Coronary artery (tissue), 2 donors: ENCODE results near the gene ZC3HAV1.

ENCODE experiments used
- DNase-seq: peaks from one replicate; pipeline ENCODE4 v3.0.0-alpha.2; 2017; ENCODE audit warnings: low spot score
- H3K27ac ChIP-seq, 2 donors: fragments of 200-600 bp; sonication (generic); one replicate each; pipeline ENCODE4 v1.5.1; 2016 to 2019
- H3K4me3 ChIP-seq: fragments of 200-600 bp; sonication (generic); 2 replicates; pipeline ENCODE4 v1.5.1; 2016; ENCODE audit warnings: mild to moderate bottlenecking, moderate library complexity
- TF ChIP-seq, protein P1 (sequence below): fragments of 200-600 bp; sonication (generic); IDR thresholded peaks from one replicate; pipeline ENCODE4 v1.5.1; 2019; ENCODE audit warnings: antibody characterized with exemption

Gene ZC3HAV1

DNA sequence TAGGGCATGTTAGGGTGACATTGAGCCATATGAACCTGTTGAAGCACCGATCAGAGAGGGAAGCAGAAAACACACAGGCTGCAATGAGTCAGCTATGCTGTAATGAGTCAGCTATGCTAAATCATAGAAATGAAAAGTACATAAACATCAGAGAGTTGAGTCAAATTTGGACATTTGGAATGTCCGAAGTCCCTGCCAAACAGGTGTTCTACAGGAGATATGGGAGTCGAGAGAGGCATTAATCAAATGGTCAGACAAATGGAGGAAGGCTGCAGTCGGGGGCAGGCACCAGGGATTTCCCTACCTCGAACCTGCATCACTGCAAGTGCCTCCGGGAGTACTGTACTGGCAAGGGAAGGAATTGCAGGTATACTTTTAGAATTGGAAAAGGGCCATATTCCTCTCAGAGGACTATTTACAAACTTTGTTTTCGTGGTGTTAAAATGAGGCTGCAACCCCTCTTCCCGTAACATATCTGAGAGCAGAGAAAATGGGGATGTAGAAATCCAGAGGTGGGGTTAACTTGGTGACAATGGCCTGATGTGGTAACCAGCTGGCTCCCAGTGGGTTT, 8.8 kb upstream of the ZC3HAV1 start:
- H3K4me3 ChIP-seq = no peak overlapping the region
- H3K27ac ChIP-seq = no peak overlapping the region
- TF ChIP-seq, protein P1, sequence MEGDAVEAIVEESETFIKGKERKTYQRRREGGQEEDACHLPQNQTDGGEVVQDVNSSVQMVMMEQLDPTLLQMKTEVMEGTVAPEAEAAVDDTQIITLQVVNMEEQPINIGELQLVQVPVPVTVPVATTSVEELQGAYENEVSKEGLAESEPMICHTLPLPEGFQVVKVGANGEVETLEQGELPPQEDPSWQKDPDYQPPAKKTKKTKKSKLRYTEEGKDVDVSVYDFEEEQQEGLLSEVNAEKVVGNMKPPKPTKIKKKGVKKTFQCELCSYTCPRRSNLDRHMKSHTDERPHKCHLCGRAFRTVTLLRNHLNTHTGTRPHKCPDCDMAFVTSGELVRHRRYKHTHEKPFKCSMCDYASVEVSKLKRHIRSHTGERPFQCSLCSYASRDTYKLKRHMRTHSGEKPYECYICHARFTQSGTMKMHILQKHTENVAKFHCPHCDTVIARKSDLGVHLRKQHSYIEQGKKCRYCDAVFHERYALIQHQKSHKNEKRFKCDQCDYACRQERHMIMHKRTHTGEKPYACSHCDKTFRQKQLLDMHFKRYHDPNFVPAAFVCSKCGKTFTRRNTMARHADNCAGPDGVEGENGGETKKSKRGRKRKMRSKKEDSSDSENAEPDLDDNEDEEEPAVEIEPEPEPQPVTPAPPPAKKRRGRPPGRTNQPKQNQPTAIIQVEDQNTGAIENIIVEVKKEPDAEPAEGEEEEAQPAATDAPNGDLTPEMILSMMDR = no peak
- no peak for DNase-seq

DNA sequence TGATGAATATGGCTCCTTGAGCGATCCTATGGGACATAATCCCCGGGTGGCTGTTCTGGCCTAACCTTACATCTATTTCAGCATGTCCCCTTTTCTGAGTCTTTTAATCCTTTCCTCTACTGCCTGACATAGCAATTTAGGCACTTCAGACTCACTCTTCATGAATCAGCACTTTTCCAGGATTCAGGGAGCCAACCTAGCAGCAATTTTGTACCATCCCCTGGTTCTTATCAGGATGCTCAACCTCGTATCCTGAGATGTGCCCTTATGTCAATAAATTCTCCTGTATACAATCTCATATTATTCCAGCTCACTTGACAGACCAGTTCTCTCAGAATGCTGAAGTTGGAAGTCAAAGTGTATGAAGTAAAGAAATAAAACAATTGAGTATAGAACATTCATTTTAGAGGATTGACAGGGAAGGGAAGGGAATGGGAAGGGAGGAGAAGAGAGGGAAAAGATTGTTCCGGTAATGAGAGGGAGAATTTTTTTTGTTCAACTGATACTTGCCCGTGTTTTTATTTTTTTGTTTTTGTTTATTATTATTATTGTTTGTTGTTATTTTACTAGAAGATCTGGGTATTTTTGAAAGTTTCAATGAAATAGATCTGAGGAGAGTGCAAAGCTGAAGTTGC, 8.2 kb upstream of the ZC3HAV1 start:
- no peak overlapping the region for H3K27ac ChIP-seq
- H3K4me3 ChIP-seq = no peak overlapping the region
- TF ChIP-seq, protein P1 = no peak
- DNase-seq = no peak

DNA sequence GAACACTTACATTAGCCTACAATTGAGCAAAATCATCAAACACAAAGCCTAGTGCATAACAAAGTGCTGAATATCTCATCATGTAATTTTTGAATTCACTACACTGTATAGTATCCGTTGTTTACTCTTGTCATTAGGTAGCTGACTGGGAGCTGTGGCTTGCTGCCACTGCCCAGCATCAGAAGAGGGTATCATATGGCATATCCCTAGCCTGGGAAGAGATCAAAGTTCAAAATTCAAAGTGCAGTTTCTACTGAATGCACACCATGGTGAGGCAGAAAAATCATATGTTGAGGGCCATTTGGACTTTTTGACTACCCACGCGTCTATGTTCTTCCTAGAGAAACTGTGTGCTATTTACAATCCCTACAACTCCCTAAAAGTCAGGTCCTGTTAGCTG, 7.5 kb upstream of the ZC3HAV1 start:
- TF ChIP-seq, protein P1 = no peak
- Histone ChIP-seq H3K4me3 (no peak overlapping the region), H3K27ac (no peak overlapping the region)
- DNase-seq = no peak

DNA sequence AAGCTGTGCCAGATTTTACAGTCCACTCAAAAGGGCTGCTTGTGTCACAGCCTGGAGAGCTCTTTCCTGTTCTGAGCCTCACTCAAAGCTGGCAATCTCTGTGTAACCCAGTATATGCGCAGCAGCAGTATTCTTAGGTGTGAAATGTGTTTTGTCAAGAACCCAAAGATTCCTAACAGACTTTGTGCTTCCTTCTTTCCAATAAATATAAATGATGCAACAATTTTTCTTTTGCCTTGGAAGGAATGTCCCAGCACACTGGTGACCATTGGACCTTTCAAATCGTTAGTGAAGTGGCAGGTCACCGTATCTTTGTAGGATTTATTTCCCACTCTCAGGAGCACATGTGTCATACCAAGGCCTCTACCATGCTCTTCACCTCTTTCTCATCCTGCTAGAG, 5.6 kb upstream of the ZC3HAV1 start:
- no peak overlapping the region for H3K4me3 ChIP-seq
- no peak for DNase-seq
- TF ChIP-seq, protein P1 = no peak
- no peak overlapping the region for H3K27ac ChIP-seq

DNA sequence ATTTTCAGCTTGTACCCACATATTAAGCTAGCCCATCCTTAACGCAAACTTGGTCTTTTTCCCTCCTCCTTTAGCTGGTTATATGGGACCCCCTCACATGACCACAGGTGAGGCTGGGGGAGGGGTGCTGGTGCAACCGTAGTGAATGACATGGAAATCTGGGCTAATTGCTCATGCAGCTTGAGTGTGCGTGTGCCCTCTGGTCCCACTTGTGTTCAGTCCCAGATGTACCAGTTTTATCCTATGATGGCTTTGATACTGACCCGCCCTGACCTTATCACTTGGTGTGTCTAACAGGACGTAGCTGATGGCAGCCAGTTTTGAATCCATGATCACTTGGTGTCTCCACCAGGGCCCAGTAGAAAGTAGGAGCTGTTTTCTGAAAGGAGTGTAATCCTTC, 5.1 kb upstream of the ZC3HAV1 start:
- H3K27ac ChIP-seq = no peak overlapping the region
- DNase-seq = no peak
- TF ChIP-seq, protein P1 = no peak
- H3K4me3 ChIP-seq = no peak overlapping the region

DNA sequence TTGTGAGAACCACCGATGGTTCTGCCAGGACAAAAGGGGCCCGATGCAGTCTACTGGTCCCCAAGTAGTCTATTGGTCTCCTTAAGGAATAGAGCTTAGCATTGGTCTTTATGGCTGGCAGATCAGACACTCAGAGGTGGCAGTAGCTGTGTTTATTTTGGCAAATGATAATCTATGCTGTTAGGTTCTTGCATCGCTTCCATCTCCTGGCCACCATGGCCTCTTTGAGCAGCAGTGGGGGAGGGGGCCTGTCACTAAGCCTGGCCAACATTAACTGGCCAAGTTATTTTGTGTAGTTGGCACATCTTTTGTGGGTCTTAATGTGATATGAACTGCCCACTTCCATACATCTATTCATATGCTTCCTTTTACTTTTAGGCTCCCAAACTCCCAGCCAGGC, 4.5 kb upstream of the ZC3HAV1 start:
- DNase-seq = no peak
- Histone ChIP-seq H3K4me3 (no peak overlapping the region), H3K27ac (no peak overlapping the region)
- TF ChIP-seq, protein P1 = no peak

DNA sequence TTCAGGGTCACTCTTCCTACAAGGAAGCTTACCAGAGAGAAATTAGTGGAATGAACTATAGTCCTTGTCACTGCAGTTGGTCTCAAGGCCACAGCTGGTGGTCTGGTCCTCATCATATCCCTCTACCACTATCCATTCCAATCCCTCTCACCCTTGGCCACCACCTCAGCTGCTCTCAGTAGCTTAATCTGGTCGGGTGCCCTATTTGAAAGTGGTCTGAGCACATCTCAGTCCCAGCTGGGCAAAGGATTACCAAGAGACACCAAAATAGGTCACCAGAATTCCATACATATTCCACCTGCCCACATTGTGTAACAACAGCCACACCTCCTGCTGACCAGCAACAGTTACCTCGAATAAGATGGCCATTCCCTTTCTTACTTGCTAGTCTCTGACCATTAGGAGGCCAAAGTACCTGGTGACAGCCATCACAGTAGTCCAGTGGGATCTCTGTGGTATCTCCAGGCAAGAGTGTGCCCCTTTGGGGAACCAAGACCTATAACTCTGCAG, 3.3 kb upstream of the ZC3HAV1 start:
- no peak for DNase-seq
- Histone ChIP-seq H3K27ac (no peak overlapping the region), H3K4me3 (no peak overlapping the region)
- TF ChIP-seq, protein P1 = no peak
